ENCODE results near the gene MICAL2. TPM values are rescaled to one million over a fixed set of nuclear protein-coding genes. Genes with fewer than 3 reads are reported as not detected.

MICAL2 gene
- total RNA-seq, 2 experiments from 2014 or later = 213 to 220 TPM

- Mint-ChIP-seq H3K9me3 (no peaks in the 10 kb centered on the region), H3K27ac (no peak overlapping the region), H3K4me3 (no peak overlapping the region), H3K36me3 (no peaks in the 10 kb centered on the region), H3K27me3 (no peaks in the 10 kb centered on the region), H3K4me1 (ENCODE audit: low read depth) (peaks cover 6% of the 10 kb centered on the region)
- ChIA-PET POLR2A (no interaction called here), CTCF (interaction anchor here (0.9 to 12.0 kb wide), 6 partner anchors 45 to 603 kb away, joined by 3 to 418 read pairs (median 4); no protein-coding TSS in a partner anchor)
- DNase-seq = no peak
- intact Hi-C loops (cut with micrococcal nuclease) = loop anchor here (5.0 kb wide), 1 partner anchor 600 kb away; no protein-coding TSS in a partner anchor
These were observed 176.6 kb downstream of the MICAL2 start for GRCh38 chr11:12287009-12287373.

DNA sequence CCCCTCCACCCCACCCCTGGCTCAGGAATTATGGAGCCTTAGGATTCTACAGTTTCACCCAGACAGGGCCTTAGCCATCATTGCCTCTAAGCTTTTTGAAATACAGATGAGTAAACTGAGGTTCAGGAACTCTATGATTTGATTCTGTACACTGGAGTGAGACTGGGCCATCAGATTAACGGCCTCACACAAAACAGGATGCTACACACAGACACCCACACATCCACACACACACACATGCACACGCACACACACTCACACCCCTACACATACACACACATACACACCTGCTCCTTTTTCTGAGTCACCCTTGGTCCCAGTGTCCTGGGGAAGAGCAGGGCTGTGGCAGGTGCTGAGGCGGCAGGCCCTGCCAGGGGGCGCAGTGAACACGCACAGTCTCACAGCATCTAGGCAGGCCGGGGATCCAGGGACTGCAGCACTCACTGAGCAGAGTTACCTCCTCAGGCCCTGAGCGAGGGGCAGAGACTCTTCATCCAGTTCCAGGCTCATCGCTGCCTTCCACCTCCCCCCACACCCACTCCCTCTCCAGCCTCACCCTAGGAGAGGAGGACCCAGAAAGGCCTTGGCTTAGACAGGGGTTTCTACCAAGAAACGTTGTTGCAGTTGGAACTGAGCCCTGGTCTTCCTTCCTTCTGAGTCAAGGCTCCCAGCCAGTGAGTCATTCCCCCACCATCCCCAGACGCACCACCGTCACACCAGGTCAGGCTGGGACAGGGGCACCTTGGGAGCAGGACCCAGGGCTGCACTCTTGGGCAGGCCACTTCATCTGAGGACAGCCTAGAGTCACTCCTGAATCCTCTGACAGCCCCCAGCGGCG is 177.2 kb downstream of the MICAL2 start:
- intact Hi-C loops (cut with micrococcal nuclease) = loop anchor here (5.0 kb wide), 1 partner anchor 600 kb away; no protein-coding TSS in a partner anchor
- ChIA-PET POLR2A (no interaction called here), CTCF (interaction anchor here (0.7 to 12.0 kb wide), 19 partner anchors 9 to 775 kb away, joined by 3 to 418 read pairs (median 4); no protein-coding TSS in a partner anchor)
- Mint-ChIP-seq H3K36me3 (no peaks in the 10 kb centered on the region), H3K27ac (no peak overlapping the region), H3K4me3 (no peak overlapping the region), H3K27me3 (no peaks in the 10 kb centered on the region), H3K4me1 (ENCODE audit: low read depth) (peaks cover 6% of the 10 kb centered on the region), H3K9me3 (no peaks in the 10 kb centered on the region)
- DNase-seq = no peak

GRCh38 chr11:12288212-12288930 is 178.0 kb downstream of the MICAL2 start:
- H3K27me3 Mint-ChIP-seq = no peaks in the 10 kb centered on the region
- ChIA-PET CTCF (interaction anchor here (0.6 to 3.0 kb wide), 37 partner anchors 7 to 774 kb away, joined by 3 to 17 read pairs (median 4); no protein-coding TSS in a partner anchor), POLR2A (no interaction called here)
- H3K36me3 Mint-ChIP-seq = no peaks in the 10 kb centered on the region
- H3K4me1 Mint-ChIP-seq (ENCODE audit: low read depth) = peaks cover 6% of the 10 kb centered on the region
- H3K4me3 Mint-ChIP-seq = no peak overlapping the region
- intact Hi-C loops (cut with micrococcal nuclease) = loop anchor here (5.0 kb wide), 1 partner anchor 599 kb away; no protein-coding TSS in a partner anchor
- H3K27ac Mint-ChIP-seq = no peak overlapping the region
- DNase-seq = peak; percentile 65
- H3K9me3 Mint-ChIP-seq = no peaks in the 10 kb centered on the region

DNA sequence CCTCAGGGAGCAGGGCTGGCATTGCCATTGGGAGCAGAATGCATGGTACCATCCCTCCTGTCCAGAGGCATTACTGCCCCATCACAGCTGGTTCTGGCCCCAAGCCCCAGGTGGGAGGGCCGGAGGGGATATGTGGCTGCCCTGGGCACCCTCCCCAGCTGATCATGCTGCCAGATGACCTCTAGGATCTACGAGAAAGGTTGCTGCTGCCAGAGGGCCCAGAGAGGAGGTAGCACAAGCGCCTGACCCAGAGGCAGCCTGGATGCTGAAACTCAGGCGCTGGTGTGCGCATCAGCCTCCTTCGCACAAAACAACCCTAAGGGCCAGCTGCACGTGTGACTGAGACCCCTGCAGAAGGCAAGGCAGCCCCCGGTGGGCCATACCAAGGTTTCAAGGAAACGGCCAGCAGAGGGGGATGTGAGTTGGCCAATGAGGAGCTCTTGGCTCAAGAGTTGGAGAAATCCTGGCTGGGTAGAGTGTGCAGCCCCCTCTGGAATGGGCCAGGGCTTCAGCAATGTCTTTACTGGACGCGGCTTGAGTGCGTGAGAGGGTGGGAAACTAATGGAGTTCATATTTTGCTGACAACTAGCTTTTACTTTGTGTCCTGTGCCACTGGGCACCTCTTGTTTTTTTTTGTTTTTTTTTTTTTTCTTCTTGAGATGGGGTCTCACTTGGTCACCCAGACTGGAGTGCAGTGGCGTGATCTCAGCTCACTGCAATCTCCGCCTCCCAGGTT is 178.7 kb downstream of the MICAL2 start:
- intact Hi-C loops (cut with micrococcal nuclease) = loop anchor here (5.0 kb wide), 1 partner anchor 598 kb away; no protein-coding TSS in a partner anchor
- H3K9me3 Mint-ChIP-seq = no peaks in the 10 kb centered on the region
- no peaks in the 10 kb centered on the region for H3K36me3 Mint-ChIP-seq
- ChIA-PET POLR2A (no interaction called here), CTCF (interaction anchor here (0.6 to 3.1 kb wide), 41 partner anchors 8 to 613 kb away, joined by 3 to 19 read pairs (median 4); no protein-coding TSS in a partner anchor)
- H3K27me3 Mint-ChIP-seq = no peaks in the 10 kb centered on the region
- peaks cover 6% of the 10 kb centered on the region for H3K4me1 Mint-ChIP-seq (ENCODE audit: low read depth)
- no peak for DNase-seq
- no peak overlapping the region for H3K27ac Mint-ChIP-seq
- no peak overlapping the region for H3K4me3 Mint-ChIP-seq

DNA sequence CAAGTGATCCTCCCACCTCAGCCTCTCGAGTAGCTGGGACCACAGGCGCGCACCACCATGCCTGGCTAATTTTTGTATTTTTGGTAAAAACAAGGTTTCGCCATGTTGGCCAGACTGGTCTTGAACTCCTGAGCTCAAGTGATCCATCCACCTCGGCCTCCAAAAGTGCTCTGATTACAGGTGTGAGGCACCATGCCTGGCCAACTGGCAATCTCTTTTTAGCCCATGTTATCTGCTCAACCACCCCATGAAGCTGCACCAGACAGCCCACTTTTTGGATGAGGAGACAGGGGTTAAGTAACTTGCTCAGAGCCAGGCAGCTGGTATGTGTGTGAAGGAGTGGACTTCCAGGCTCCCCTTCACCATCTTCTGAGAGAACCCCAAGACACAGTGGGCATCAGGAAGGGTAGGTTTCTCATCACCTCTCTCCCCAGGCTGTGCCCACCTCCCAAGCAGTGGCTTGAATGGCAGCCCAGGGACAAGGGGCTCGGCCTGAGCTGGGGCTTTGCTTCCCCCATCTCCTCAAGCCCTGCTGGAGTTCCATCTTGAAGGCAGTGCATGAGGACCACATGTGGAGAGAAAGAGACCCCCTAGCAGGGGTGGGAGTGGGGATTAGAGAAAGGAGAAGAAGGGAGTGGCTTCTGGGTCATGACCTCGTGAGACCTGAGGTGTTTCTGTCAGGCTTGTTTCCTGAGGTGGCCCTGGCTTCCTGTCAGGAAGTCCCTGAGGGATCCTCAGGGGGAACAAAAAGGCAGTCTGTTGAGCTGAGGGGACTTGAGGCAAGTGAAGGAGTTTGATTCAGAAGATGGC is 179.5 kb downstream of the MICAL2 start:
- no peaks in the 10 kb centered on the region for H3K27me3 Mint-ChIP-seq
- CTCF ChIA-PET = interaction anchor here (0.8 to 3.1 kb wide), 23 partner anchors 7 to 612 kb away, joined by 3 to 19 read pairs (median 6); no protein-coding TSS in a partner anchor
- H3K27ac Mint-ChIP-seq = no peak overlapping the region
- no peak overlapping the region for H3K4me3 Mint-ChIP-seq
- no peak for DNase-seq
- POLR2A ChIA-PET = no interaction called here
- intact Hi-C loops (cut with micrococcal nuclease) = loop anchor here (5.0 kb wide), 1 partner anchor 597 kb away; no protein-coding TSS in a partner anchor
- no peaks in the 10 kb centered on the region for H3K36me3 Mint-ChIP-seq
- no peaks in the 10 kb centered on the region for H3K9me3 Mint-ChIP-seq
- peaks cover 6% of the 10 kb centered on the region for H3K4me1 Mint-ChIP-seq (ENCODE audit: low read depth)

DNA sequence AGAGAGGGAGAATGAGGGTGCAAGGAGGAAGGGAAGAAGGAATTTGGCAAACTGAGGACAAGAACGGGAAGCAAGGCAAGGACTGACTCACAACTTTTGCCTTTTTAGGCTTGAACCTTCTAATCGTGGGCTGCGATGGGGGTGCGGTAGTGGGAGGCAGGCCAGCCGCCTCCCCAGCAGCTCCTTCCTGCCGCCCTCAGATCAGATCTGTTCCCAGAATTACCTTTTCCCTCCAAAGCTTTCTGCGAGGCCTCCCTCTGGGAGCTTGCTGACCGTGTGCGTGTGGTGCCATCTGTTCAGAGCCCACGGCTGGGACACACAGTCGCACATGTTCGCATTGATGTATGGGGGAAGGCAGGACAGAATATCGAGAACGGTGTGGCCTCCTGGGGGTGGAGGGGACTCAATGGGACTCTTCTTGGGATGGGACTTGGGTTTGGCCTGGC is 180.1 kb downstream of the MICAL2 start:
- H3K4me3 Mint-ChIP-seq = no peak overlapping the region
- no peaks in the 10 kb centered on the region for H3K27me3 Mint-ChIP-seq
- intact Hi-C loops (cut with micrococcal nuclease) = no loop called here
- no peaks in the 10 kb centered on the region for H3K9me3 Mint-ChIP-seq
- H3K27ac Mint-ChIP-seq = no peak overlapping the region
- DNase-seq = no peak
- no peaks in the 10 kb centered on the region for H3K36me3 Mint-ChIP-seq
- POLR2A ChIA-PET = no interaction called here
- peaks cover 6% of the 10 kb centered on the region for H3K4me1 Mint-ChIP-seq (ENCODE audit: low read depth)
- CTCF ChIA-PET = interaction anchor here (1.3 to 3.1 kb wide), 6 partner anchors 9 to 599 kb away, joined by 3 to 19 read pairs (median 8); no protein-coding TSS in a partner anchor

DNA sequence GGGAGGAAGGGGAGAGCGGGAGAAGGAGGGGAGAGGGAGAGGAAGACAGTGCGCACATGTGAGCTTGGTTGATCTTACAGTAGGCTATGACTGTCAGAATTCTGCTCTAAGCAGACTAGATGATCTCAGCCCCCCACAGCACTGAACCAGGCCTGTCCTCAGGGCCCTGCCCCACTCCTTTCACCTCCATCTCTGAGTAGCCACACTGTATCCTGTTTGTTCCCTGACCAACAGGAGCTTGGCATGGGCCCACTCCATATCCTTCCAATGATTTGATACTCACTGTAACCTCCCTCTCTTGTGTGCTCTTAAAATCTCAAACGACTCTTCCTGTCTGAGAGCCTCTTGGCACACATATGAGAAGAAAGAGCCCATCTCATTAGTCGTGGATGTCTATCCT is 180.9 kb downstream of the MICAL2 start:
- Mint-ChIP-seq H3K36me3 (no peaks in the 10 kb centered on the region), H3K9me3 (no peaks in the 10 kb centered on the region), H3K27ac (no peak overlapping the region), H3K4me1 (ENCODE audit: low read depth) (peaks cover 6% of the 10 kb centered on the region), H3K4me3 (no peak overlapping the region), H3K27me3 (no peaks in the 10 kb centered on the region)
- ChIA-PET CTCF (interaction anchor here (1.6 to 3.1 kb wide), 4 partner anchors 10 to 247 kb away, joined by 6 to 19 read pairs (median 9); no protein-coding TSS in a partner anchor), POLR2A (no interaction called here)
- no peak for DNase-seq
- intact Hi-C loops (cut with micrococcal nuclease) = no loop called here

- H3K4me1 Mint-ChIP-seq (ENCODE audit: low read depth) = peaks cover 6% of the 10 kb centered on the region
- intact Hi-C loops (cut with micrococcal nuclease) = no loop called here
- H3K36me3 Mint-ChIP-seq = no peaks in the 10 kb centered on the region
- ChIA-PET CTCF (interaction anchor here (0.9 to 3.1 kb wide), 5 partner anchors 40 to 597 kb away, joined by 3 to 19 read pairs (median 6); no protein-coding TSS in a partner anchor), POLR2A (no interaction called here)
- H3K9me3 Mint-ChIP-seq = no peaks in the 10 kb centered on the region
- no peak overlapping the region for H3K4me3 Mint-ChIP-seq
- no peak for DNase-seq
- no peaks in the 10 kb centered on the region for H3K27me3 Mint-ChIP-seq
- H3K27ac Mint-ChIP-seq = no peak overlapping the region
These were observed 181.4 kb downstream of the MICAL2 start for GRCh38 chr11:12291766-12292165.

- CTCF ChIA-PET = interaction anchor here (0.6 to 2.5 kb wide), 7 partner anchors 9 to 596 kb away, joined by 3 to 7 read pairs (median 3); no protein-coding TSS in a partner anchor
- Mint-ChIP-seq H3K4me3 (no peak overlapping the region), H3K9me3 (no peaks in the 10 kb centered on the region)
These were observed 182.4 kb downstream of the MICAL2 start for GRCh38 chr11:12292766-12293165.

DNA sequence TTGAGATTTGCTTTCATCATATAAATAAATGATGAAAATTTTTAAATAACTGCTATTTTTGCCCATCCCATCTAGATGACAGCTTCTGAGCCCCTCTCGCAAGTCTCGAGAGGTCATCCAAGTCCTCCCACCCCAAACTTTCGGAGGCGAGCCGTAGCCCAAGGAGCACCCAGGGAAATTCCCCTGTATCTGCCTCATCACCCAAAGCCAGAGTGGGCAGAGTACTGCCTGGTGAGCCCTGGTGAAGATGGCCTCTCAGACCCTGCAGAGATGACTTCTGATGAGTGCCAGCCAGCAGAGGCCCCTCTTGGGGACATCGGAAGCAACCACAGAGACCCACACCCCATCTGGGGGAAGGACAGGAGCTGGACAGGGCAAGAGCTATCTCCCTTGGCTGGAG is 183.1 kb downstream of the MICAL2 start:
- intact Hi-C loops (cut with micrococcal nuclease) = no loop called here
- Mint-ChIP-seq H3K4me3 (no peak overlapping the region), H3K27me3 (no peaks in the 10 kb centered on the region), H3K4me1 (ENCODE audit: low read depth) (peaks cover 6% of the 10 kb centered on the region), H3K27ac (no peak overlapping the region), H3K9me3 (peaks cover 7% of the 10 kb centered on the region), H3K36me3 (peaks cover 2% of the 10 kb centered on the region)
- CTCF ChIA-PET = interaction anchor here (0.9 to 1.6 kb wide), 3 partner anchors 8 to 595 kb away, joined by 3 to 5 read pairs (median 3); no protein-coding TSS in a partner anchor
- DNase-seq = no peak
- POLR2A ChIA-PET = no interaction called here

More at GRCh38 chr11:12292766-12293165, 182.4 kb downstream of the MICAL2 start:
- Mint-ChIP-seq H3K27me3 (no peaks in the 10 kb centered on the region), H3K27ac (no peak overlapping the region), H3K36me3 (no peaks in the 10 kb centered on the region), H3K4me1 (ENCODE audit: low read depth) (peaks cover 6% of the 10 kb centered on the region)
- no peak for DNase-seq
- intact Hi-C loops (cut with micrococcal nuclease) = no loop called here
- POLR2A ChIA-PET = no interaction called here

DNA sequence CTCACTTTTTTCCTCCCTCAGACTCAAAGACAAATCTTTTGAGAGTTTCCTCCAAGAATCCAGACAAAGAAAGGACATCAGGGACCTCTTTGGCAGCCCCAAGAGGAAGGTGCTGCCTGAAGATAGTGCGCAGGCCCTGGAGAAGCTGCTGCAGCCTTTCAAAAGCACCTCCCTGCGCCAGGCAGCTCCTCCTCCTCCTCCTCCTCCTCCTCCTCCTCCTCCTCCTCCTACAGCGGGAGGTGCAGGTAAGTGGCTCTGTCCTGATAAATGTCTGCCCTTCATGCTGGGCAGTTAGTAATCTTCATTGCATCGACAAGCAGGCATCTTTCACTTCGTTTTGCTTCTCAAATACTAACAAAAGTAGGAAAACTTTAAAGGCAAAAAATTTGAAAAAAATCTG is 184.2 kb downstream of the MICAL2 start:
- H3K9me3 Mint-ChIP-seq = peaks cover 17% of the 10 kb centered on the region
- H3K4me1 Mint-ChIP-seq (ENCODE audit: low read depth) = peaks cover 6% of the 10 kb centered on the region
- no peak overlapping the region for H3K4me3 Mint-ChIP-seq
- H3K27ac Mint-ChIP-seq = no peak overlapping the region
- peaks cover 8% of the 10 kb centered on the region for H3K36me3 Mint-ChIP-seq
- ChIA-PET CTCF (no interaction called here), POLR2A (no interaction called here)
- no peak for DNase-seq
- intact Hi-C loops (cut with micrococcal nuclease) = no loop called here
- H3K27me3 Mint-ChIP-seq = no peaks in the 10 kb centered on the region

Measured in activated CD4-positive, alpha-beta memory T cell treated with anti-CD3 and anti-CD28 coated beads for 36 hours (primary cell).